Stimulated activated CD8-positive, alpha-beta memory T cell treated with anti-CD3 and anti-CD28 coated beads, Interleukin-4, amount 100 ng/mL, for 1 hour (primary cell): Measurements from ENCODE around the gene HORMAD2.
"Not testable (repeated sequence)": the region's sequence is repeated elsewhere in the genome, so short reads cannot be mapped to it uniquely, and the experiment has no call there.

ENCODE experiments used
- DNase-seq, 2 donors: peaks; one replicate each; pipeline ENCODE4 v3.0.0-alpha.2; 2020; ENCODE audit warnings: low read depth in 2 of 2, low spot score in 1 of 2

The HORMAD2 gene

GRCh38 chr22:30187529-30188407, 107.5 kb downstream of the HORMAD2 start:
- no peak for DNase-seq

GRCh38 chr22:30188911-30189310, 108.6 kb downstream of the HORMAD2 start:
- DNase-seq = no peak

DNA sequence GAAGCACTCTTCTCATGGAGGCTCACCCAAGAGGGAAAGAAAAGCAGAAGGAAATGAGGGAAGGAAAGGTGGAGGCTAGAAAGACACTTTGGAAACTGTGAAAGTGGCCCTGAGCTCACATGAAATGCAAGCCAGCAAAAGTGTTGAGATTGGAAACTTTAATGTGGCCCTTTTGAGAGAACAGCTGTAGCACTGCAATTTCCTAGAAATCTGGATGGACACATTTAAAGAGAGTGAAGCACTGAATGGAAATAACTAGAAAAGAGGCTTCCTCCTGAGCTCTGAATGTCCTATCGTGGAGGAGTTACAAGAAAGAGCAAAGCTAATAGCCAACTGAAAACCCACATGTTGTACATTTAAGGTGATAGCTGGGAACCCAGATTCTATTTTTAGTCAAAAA, 110.3 kb downstream of the HORMAD2 start:
- DNase-seq = no peak

DNA sequence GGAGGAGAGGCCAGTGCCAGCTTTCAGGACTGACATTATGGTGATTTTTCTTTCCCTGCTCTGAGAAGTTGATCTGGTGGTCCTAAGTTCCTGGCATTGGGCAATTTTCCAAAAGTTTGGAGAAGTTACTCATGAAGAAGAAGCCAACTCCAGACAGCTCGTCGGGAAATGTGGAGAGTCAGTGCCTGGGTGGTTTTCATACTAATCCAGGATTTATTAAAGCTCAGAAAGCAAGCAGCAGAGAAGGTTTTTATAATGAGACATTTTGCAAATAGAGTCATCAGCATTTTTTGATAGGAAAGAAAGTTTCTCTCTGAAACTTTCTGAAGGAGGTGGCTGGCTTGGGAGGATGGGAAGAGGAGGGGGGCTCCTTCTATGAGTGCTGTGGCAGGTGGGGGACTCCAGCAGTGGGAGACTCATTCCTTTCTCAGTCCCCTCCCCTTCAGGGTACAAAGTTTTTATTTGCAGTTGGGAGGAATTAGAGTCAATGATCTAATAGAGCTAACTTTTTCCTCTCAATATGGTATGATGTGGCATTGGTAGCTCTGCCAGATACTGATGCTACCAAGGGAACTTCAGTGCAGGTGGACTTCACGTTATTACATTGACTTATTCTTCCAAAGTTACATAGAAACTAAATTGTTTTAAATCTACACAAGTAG, 110.9 kb downstream of the HORMAD2 start:
- no peak for DNase-seq

DNA sequence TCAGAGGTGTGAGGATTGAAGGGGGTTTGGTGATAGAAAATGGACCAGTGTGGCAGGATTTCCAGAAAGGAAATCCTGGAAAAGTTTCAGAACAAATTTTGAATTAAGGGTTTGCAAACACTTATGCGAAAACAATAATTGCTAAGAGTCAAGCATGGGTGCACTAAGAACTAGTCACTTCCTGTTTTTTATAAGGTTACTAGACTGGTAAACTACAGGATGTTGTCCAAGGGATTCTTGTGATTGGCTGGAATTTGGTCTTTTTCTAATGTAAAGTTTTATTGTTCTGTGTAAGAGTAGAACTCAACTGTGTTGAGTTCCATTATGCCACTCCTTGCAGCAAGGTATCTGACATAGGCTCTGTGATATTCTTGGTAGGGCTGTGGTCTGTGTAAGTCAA, 112.2 kb downstream of the HORMAD2 start:
- DNase-seq = no peak

DNA sequence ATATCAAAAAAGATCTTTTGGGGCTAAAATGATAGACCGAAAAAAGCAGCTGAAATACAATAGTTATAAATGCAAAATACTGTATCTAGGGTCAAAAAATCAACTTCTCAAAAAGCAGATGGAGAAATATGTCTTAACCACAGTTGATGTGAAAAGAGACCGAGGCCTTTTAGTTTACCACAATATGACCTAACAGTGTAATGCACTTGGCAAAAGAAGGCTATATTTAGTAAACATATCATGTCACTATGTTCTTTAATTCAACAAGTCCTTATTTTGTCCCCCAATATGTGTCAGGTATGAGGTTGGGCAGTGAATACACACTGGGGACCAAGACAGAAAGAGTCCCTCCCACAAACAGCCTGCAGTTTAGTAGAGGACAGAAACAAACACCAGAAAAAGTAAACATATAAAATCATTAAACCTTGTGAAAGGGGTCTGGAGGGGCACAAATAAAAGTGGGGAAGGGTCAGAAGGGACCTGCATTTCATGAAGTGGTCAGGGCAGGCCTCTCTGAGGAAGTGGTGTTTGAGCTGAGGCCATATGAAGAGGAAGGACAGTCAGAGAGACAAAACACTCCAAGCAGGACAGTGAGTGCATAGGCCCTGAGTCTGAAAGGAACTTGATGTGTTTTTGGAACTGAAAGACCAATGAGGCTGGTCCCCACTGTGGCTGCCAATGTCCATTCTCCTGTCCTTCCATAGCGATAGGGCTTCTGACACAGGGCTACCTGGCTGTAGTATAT, 112.9 kb downstream of the HORMAD2 start:
- DNase-seq = no peak

DNA sequence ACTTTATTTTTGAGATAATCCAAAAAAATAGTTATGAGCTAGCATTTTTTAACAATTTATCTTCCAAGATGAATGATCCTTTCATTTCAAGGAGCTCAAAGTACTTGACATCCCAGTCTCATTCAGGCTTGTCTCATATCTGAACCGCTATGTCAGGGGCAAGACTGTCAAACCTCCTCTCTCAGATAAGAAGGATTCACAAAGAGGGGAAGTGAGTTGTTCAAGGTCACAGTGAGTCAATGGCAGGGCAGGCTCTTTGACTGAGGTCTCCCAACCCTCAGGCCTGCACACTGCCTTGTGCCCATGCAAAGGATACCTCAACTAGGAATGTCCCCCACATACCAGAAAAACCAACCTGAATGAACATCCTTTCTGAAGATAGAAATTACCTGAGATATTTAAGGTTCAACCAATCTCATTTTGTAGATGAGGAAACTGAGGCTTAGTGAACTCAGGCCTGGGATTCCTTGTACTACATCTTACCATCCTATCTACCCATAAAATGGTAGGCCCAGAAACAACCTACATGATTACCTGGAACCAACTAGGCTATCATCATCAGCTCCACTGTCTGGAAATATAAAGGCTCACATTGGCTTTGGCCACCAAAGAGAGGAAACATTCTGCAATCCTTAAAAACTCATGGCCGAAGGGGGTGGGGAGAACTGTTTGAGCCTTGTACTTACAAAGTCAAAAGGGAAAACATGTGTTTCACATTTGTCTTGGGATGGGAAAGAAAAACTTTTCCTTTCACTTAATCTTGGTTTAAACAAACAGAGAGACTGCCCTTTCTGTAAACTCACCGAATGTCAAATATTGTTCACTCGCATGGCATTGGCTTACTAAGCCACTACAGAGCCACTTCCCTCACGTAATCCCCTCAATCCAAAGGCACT, 115.2 kb downstream of the HORMAD2 start:
- DNase-seq = no peak

DNA sequence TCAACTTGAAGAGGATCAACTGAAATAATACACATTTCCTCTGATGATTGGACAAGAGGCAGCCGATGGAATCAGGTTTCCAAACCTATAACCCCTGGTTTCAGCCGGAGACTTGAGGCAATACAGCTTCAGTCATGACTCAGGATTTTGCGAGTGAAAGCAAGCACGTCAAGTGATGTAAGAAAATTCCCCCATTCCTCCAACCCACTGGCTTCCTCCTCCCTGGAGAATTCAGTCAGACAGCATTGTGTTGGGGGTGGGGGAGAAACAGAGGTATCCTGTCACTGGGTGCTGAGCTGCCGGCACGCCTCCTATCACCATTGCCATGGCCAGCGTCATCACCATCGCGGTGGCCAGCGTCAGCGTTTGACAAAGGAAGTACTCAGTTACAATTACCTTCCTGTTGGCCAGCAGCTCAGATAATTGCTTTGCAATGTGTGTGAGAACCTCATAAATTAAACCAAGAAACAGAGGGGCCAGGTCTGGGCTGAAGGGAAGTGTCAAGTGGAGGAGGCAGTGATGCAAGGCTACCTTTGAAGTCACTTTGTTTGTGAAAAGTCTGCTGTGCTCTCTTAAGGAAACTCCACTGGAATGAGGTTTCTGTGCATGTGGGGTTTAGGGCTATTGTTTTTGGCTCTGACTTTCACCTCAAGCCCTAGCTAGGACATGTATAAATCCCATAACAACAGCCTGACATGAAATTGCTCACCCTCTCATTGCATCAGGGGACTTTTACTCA, 116.0 kb downstream of the HORMAD2 start:
- peak; percentile 14 for DNase-seq

DNA sequence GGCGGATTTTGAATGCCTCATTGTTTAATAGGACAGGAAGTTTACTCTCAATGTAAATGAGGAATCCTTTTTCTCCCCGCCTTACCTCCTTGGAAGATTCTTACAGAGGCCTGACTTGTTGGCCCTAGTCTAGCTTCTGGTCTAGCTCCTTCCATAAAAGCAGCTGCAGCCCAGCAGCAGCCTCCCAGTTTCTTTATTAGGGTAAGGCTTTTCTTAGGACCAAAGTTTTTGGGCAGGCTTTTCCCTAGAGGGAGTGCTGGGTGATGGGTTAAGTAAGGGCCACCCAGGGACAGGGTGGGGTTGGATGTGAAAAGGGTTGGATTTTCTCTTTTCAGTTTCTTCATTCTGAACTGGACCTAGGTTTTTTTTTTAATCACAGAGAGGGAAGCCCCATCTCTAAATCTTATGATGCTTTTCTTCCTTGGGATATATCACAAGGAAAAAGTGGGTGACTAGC, 116.6 kb downstream of the HORMAD2 start:
- DNase-seq = no peak

- DNase-seq = no peak
Observed at GRCh38 chr22:30197389-30197788, 117.1 kb downstream of the HORMAD2 start.

GRCh38 chr22:30198152-30198825, 118.0 kb downstream of the HORMAD2 start:
- DNase-seq = no peak

GRCh38 chr22:30198921-30199320, 118.7 kb downstream of the HORMAD2 start:
- no peak for DNase-seq

- DNase-seq = not testable (repeated sequence)
Observed at GRCh38 chr22:30200905-30201304, 120.6 kb downstream of the HORMAD2 start.

- DNase-seq = no peak
Observed at GRCh38 chr22:30201945-30202344, 121.7 kb downstream of the HORMAD2 start.

- DNase-seq = no peak
Observed at GRCh38 chr22:30202531-30203006, 122.3 kb downstream of the HORMAD2 start.

- DNase-seq = no peak
Observed at GRCh38 chr22:30204015-30204741, 123.9 kb downstream of the HORMAD2 start.

DNA sequence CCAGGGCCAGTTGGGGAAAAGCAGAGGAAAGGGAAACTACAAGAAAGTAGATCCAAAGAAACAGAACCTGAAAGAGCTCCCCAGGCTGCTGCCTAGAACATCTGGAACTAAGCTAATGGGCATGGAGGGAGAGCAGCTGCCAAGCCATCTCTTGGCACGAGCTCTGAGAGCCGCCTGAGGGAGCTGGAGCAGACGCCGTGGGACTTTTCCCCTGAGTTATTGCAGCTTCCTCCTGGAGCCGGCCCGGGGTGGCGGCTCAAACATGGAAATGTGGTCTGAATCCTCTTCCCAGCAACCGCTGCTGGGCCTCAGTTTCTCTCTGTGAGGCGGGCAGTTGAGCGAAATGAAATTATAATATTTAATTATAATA, 124.5 kb downstream of the HORMAD2 start:
- DNase-seq = no peak

DNA sequence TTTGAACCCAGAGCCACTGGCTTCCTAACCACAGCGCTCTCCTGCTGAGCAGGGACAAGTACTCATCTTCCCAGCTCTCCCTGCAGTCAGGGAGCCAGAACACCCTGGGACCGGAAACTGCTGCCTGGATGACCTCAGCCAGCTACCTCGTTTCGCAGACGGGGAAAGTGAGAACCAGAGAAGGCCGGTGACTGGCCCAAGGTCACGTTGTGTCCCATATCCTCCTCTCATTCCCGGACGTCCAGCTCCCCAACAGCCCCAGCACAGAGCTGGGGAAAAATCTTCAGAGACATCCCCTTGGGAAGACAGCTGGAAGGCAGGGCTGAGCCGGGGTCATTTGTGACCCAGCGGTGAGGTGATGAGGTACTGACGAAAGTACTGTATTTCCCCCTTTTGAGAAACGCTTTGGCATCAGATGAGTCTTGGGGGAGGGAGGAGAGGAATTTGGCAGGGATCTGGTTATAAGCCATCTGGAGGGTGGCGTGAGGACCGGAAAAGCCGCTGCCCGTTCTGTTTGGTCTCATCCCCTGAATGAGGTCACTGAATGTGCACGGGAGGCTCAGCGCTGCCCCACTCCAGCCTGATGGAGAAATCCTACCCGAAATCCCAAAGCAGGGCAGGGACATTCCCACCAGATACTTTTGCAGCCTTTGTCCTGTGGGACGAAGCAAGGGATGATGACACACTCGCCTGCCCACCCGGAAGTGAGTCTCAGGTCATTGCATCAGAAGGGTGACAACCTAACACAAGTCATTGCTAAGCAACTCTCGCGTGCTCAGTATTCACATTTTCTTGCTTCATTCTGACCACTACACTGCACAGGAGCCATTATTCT, 125.2 kb downstream of the HORMAD2 start:
- no peak for DNase-seq
